ENCODE measurements around the gene CLSTN2. TPM values are rescaled to one million over a fixed set of nuclear protein-coding genes. Genes with fewer than 3 reads are reported as not detected.

CLSTN2 gene
- total and polyA plus RNA-seq, 2 of the 4 experiments (the other 2 are of a cell fraction) = under 0.01 to 0.07 TPM

DNA sequence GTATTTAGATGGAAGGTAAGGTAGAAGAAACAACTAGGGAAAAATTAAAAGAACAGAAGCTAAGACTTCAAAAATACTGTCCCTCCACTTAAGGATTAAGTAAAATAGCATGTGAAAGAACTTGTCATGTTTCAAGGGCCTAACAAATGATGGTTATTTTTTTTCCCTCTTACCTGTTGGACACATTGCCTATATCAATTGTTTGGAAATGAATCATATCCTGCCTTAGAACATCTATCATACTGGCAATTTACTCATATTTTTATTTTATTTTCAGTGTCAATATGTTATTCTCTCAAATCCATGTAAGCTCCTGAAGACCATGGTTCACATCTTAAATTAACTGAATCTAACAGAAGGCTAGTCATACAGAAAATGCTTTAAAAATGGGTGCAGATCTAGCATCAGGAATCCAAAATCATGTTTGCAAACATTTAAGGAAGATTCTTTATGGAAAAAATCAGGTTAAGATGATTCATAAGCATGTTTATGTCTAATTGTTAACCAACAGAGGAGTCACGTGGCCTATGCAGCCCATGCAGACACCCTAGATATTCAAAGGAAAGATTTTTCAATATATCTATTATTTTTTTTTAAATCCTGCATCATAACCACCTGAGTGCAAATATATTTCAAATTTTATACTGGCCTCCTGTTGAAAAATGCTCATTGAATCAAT lies 607.1 kb downstream of the CLSTN2 start:
- Histone ChIP-seq H3K4me1 (ENCODE audit: control insufficient read depth, insufficient read depth, low read length) (no peaks in the 10 kb centered on the region), H3K27me3 (ENCODE audit: control insufficient read depth, insufficient read depth, low read length) (no peaks in the 10 kb centered on the region), H4K91ac (ENCODE audit: insufficient read depth, low read depth, low read length) (no peak overlapping the region), H4K20me1 (ENCODE audit: insufficient read depth, low read length) (no peaks in the 10 kb centered on the region), H3K4ac (ENCODE audit: low read depth, low read length) (no peak overlapping the region), H3K14ac (replicated peaks; ENCODE audit: low read depth, low read length) (no peak overlapping the region), H3K36me3 (ENCODE audit: control insufficient read depth, insufficient read depth, low read length) (no peaks in the 10 kb centered on the region), H4K8ac (ENCODE audit: low read depth in 2 of 2, low read length in 2 of 2) (no peak overlapping the region), H3K23ac (ENCODE audit: low read depth, low read length) (no peak overlapping the region), H2BK20ac (ENCODE audit: low read depth, low read length) (no peak overlapping the region), H2AFZ (replicated peaks; ENCODE audit: low read length, poor library complexity) (no peak overlapping the region), H2BK120ac (ENCODE audit: low read depth, low read length) (no peak overlapping the region), H4K5ac (ENCODE audit: low read depth, low read length) (no peak overlapping the region), H2AK9ac (replicated peaks; ENCODE audit: low read depth, low read length, poor library complexity) (no peak overlapping the region), H3K79me1 (ENCODE audit: low read depth in 1 of 2, low read length in 2 of 2) (no peaks in the 10 kb centered on the region), H3K18ac (ENCODE audit: low read depth, low read length) (no peak overlapping the region), H3K27ac (ENCODE audit: insufficient read depth, low read length) (no peak overlapping the region), H3K4me3 (ENCODE audit: insufficient read depth, low read depth, low read length) (no peak overlapping the region), H3K9ac (ENCODE audit: low read depth, low read length) (no peak overlapping the region), H2AK5ac (ENCODE audit: low read depth, low read length) (no peak overlapping the region), H3K9me1 (ENCODE audit: insufficient read depth, low read length) (no peaks in the 10 kb centered on the region), H3K4me2 (ENCODE audit: low read depth, low read length) (no peak overlapping the region), H3K56ac (ENCODE audit: extremely low read depth, insufficient read depth, low read length) (no peak overlapping the region), H2BK15ac (ENCODE audit: low read depth, low read length) (no peak overlapping the region), H3K9me3 (ENCODE audit: control insufficient read depth, insufficient read depth, low read length) (peaks cover 2% of the 10 kb centered on the region; the same call in 1 of the 2 replicates), H2BK5ac (ENCODE audit: low read depth, low read length, poor library complexity, severe bottlenecking) (no peak overlapping the region)
- WGBS, 2 experiments (ENCODE audit: extremely low coverage in 2 of 2, insufficient read length in 1 of 2) = no CpG with 5 or more reads among the region's 1 CpG
- DNase-seq (no peak), ATAC-seq (ENCODE audit: low read depth) (no peak)
- intact Hi-C loops (cut with micrococcal nuclease) = no loop called here
- dilution Hi-C loops (cut with HindIII; ENCODE audit: low sequenced_read_pairs, unreplicated experiment) = no loop called here
- TF ChIP-seq, protein P1, sequence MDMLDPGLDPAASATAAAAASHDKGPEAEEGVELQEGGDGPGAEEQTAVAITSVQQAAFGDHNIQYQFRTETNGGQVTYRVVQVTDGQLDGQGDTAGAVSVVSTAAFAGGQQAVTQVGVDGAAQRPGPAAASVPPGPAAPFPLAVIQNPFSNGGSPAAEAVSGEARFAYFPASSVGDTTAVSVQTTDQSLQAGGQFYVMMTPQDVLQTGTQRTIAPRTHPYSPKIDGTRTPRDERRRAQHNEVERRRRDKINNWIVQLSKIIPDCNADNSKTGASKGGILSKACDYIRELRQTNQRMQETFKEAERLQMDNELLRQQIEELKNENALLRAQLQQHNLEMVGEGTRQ (IDR thresholded peaks at IDR 0.05; ENCODE audit: low read depth, low read length) = no peak
- TF ChIP-seq RFX5 (IDR thresholded peaks at IDR 0.05; ENCODE audit: low read depth, low read length) (no peak), CHD1 (IDR thresholded peaks at IDR 0.05; ENCODE audit: low read depth, low read length) (no peak), MAFK (IDR thresholded peaks at IDR 0.05; ENCODE audit: low read depth, low read length) (no peak), MAZ (IDR thresholded peaks at IDR 0.05; ENCODE audit: borderline replicate concordance, low read depth, low read length) (no peak), BHLHE40 (IDR thresholded peaks at IDR 0.05; ENCODE audit: low read depth, low read length) (no peak), RCOR1 (IDR thresholded peaks at IDR 0.05; ENCODE audit: insufficient replicate concordance, low read length) (no peak), FOS (IDR thresholded peaks at IDR 0.05; ENCODE audit: low read depth, low read length) (no peak), SMC3 (IDR thresholded peaks at IDR 0.05; ENCODE audit: low read depth, low read length) (no peak), POLR2A (IDR thresholded peaks at IDR 0.05; ENCODE audit: low read depth, low read length) (no peak)
- TF ChIP-seq, protein P2, sequence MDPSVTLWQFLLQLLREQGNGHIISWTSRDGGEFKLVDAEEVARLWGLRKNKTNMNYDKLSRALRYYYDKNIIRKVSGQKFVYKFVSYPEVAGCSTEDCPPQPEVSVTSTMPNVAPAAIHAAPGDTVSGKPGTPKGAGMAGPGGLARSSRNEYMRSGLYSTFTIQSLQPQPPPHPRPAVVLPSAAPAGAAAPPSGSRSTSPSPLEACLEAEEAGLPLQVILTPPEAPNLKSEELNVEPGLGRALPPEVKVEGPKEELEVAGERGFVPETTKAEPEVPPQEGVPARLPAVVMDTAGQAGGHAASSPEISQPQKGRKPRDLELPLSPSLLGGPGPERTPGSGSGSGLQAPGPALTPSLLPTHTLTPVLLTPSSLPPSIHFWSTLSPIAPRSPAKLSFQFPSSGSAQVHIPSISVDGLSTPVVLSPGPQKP (IDR thresholded peaks at IDR 0.05; ENCODE audit: borderline replicate concordance, low read depth, low read length) = no peak
- BruUV-seq (replicated peaks) = no TSS peak
- ChIA-PET POLR2A (ENCODE audit: unreplicated experiment) (no interaction called here), CTCF (no interaction called here)
- in situ Hi-C loops (cut with MboI; ENCODE audit: low sequenced_read_pairs) = no loop called here

All from IMR-90 (cell line).